ENCODE data around the gene TRMO.

The TRMO gene

DNA sequence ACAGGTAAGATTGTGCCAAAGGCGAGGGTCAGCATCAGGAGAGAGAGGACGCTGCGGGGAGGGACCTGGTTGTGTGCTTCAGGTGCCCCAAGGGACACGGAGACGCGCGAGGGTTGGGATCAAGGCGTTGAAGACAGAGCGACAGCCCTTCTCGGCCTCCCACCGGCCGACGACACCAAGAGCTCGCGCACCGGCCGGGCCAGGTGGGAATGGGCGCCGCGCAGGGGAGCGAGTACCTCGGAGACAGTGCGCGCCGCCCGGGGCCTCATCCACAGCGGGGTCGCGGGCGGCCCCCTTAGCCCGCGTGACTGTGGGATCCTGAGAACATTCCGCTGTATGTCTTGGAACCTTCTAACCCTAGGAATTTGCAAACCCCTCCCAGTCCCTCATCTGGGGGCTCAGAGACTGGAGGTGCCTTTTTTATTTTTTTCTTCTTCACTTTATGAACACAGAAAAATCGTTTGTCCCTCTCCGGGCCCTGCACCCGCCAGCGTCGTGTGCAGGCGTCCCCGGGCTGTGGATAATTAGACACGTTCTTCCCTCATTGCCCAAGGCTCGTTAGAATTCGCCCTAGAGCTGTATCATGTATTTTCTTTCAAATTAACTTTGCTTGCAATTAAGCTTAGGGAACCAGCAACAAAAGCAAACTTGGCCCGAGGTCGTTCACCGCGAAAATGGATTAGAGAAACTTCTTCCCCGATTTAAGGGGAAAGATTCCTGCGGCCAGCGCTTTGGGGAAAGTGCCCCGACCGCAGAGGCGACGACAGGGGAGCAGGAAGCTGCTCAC, 64.5 kb downstream of the TRMO start:
- DNase-seq (ENCODE audit: insufficient read length, low spot score) (no peak), FAIRE-seq (no peak)
- TF ChIP-seq POLR2AphosphoS5 (IDR thresholded peaks at IDR 0.05; ENCODE audit: low read depth, low read length) (no peak), TAF1 (IDR thresholded peaks at IDR 0.05; ENCODE audit: low read depth, low read length) (no peak), PAX5 (IDR thresholded peaks at IDR 0.05; ENCODE audit: insufficient read depth, low read length, severe bottlenecking) (no peak), POLR2A (IDR thresholded peaks at IDR 0.05; ENCODE audit: low read depth, low read length) (no peak), SPI1 (IDR thresholded peaks at IDR 0.05; ENCODE audit: low read depth, low read length) (no peak), POU2F2 (IDR thresholded peaks at IDR 0.05; ENCODE audit: low read depth, low read length) (no peak)

DNA sequence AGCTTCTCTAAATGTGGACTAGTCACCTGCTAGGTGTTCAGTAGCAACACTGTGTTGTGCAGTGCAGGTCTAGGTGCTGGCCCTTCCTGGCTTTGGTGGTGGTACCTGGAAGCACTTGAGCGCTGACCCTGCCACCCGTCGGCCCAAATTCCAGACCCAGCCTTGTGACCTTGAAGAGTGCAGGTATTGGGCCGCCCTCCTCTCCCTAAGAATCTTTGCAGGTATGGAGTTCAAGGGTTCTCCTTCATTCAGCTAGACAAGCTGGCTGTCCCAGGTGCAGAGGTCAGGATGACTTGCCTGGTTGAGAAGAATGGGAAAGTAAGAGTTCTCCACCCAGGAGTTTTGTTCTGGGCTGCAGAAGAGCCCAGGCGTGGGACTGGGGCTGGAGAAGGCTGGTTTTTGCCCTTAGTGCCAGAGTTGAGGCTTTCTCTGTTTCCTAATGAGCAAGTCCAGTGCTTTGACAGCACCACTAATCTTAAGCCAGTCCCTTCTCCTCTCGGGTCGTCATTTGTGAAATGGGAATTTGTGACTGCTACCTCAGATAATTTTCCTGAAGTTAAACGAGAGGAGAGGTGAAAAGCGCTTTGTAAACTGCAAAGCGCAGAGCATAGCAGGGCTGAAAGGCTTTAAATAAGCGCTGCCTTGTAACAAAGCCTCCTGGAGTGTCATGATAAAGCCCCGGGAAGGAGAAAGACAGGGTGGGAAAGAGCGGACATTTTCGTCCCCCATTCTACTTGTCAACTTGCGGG, 65.3 kb downstream of the TRMO start:
- no peak for TF ChIP-seq POLR2A (IDR thresholded peaks at IDR 0.05; ENCODE audit: low read depth, low read length)
- no peak for TF ChIP-seq PAX5 (IDR thresholded peaks at IDR 0.05; ENCODE audit: insufficient read depth, low read length, severe bottlenecking)
- no peak for TF ChIP-seq POU2F2 (IDR thresholded peaks at IDR 0.05; ENCODE audit: low read depth, low read length)
- no peak for TF ChIP-seq TAF1 (IDR thresholded peaks at IDR 0.05; ENCODE audit: low read depth, low read length)
- TF ChIP-seq POLR2AphosphoS5 (IDR thresholded peaks at IDR 0.05; ENCODE audit: low read depth, low read length): no peak
- no peak for TF ChIP-seq SPI1 (IDR thresholded peaks at IDR 0.05; ENCODE audit: low read depth, low read length)
- FAIRE-seq: no peak
- DNase-seq (ENCODE audit: insufficient read length, low spot score): no peak

DNA sequence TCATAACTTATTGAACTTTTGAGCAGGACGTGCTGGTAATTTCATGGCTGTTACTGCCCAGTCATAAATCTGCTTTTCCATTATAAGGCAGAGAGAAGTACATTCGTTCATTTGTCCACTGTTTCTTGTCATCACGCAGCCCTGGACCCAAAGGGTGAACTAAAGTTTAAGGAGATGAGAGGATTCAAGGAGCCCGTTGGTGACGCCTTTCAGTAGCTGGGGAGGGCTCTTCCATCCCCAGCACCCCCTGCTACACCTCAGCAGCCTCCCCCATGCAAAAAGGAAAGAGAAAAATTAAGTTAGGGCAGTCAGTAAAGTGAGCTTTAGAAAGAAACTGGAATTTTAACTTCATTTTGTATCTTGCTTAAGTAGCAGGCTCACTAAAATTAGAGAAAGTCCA, 66.4 kb downstream of the TRMO start:
- FAIRE-seq: no peak

DNA sequence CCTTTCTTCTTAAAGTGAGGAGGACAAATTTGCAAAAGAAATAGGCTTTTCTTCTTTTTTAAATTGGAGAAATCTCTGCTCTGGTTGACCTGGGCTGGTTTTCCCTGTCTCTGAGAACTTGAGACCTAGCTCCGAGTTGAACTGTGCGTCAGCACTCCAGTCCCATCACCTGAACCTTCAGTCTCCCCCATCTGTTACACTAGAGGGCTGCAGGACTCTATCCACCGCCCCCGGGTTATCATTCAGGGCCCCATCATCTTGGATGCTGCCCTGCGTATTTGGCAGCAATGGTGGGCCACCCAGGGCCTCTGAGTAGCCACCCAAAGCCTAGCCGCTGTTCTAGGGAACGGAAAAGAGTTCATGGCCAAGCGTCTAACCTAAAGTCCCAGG, 66.8 kb downstream of the TRMO start:
- no peak for FAIRE-seq
- no peak for DNase-seq (ENCODE audit: insufficient read length, low spot score)
- no peak for TF ChIP-seq POU2F2 (IDR thresholded peaks at IDR 0.05; ENCODE audit: low read depth, low read length)
- no peak for TF ChIP-seq PAX5 (IDR thresholded peaks at IDR 0.05; ENCODE audit: insufficient read depth, low read length, severe bottlenecking)
- no peak for TF ChIP-seq TAF1 (IDR thresholded peaks at IDR 0.05; ENCODE audit: low read depth, low read length)
- TF ChIP-seq POLR2AphosphoS5 (IDR thresholded peaks at IDR 0.05; ENCODE audit: low read depth, low read length): no peak
- no peak for TF ChIP-seq POLR2A (IDR thresholded peaks at IDR 0.05; ENCODE audit: low read depth, low read length)
- no peak for TF ChIP-seq SPI1 (IDR thresholded peaks at IDR 0.05; ENCODE audit: low read depth, low read length)

More for the DNA sequence above, 66.4 kb downstream of the TRMO start:
- no peak for DNase-seq (ENCODE audit: insufficient read length, low spot score)
- TF ChIP-seq TAF1 (IDR thresholded peaks at IDR 0.05; ENCODE audit: low read depth, low read length) (no peak), POLR2A (IDR thresholded peaks at IDR 0.05; ENCODE audit: low read depth, low read length) (no peak), SPI1 (IDR thresholded peaks at IDR 0.05; ENCODE audit: low read depth, low read length) (no peak), POLR2AphosphoS5 (IDR thresholded peaks at IDR 0.05; ENCODE audit: low read depth, low read length) (no peak), PAX5 (IDR thresholded peaks at IDR 0.05; ENCODE audit: insufficient read depth, low read length, severe bottlenecking) (no peak), POU2F2 (IDR thresholded peaks at IDR 0.05; ENCODE audit: low read depth, low read length) (no peak)

DNA sequence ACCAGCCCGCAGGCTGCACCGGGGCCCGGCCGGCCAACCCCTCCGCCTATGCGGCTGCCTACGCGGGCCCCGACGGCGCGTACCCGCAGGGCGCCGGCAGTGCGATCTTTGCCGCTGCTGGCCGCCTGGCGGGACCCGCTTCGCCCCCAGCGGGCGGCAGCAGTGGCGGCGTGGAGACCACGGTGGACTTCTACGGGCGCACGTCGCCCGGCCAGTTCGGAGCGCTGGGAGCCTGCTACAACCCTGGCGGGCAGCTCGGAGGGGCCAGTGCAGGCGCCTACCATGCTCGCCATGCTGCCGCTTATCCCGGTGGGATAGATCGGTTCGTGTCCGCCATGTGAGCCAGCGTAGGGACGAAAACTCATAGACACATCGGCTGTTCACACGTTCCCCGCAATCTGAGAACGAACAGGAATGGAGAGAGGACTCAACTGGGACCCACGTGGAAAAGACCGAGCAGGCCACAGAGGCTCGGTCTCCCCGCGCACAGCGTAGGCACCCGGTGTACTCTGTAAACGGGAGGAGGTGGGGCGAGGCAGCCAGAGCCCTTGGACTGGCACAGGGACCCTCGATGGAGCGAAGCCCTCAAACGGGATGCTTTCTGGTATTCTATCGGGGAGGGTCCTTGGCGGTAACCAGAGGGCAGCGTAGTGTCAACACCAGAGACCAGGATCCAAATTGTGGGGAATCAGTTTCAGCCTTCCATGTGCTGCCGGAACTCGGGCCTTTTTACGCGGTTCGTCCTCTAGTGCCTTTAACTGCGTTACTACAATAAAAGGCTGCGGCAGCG, 67.4 kb downstream of the TRMO start:
- TF ChIP-seq POU2F2 (IDR thresholded peaks at IDR 0.05; ENCODE audit: low read depth, low read length): no peak
- FAIRE-seq (peak; percentile 5), DNase-seq (ENCODE audit: insufficient read length, low spot score) (no peak)
